GM06990 (cell line): Measurements from ENCODE around the gene SLC66A2.

Source experiments
- DNase-seq: peaks from one replicate; pipeline ENCODE4 v3.0.0-alpha.2; 2011; ENCODE audit not compliant: insufficient read length; ENCODE audit errors: extremely low read depth
- H3K27me3 ChIP-seq: replicated peaks from 2 replicates; pipeline ENCODE4 v1.6.0; 2011; ENCODE audit warnings: low read length; ENCODE audit not compliant: control insufficient read depth, insufficient read depth
- H3K36me3 ChIP-seq: 2 replicates; pipeline ENCODE4 v1.5.1; 2011; ENCODE audit warnings: low read length; ENCODE audit not compliant: control insufficient read depth, insufficient read depth
- H3K4me3 ChIP-seq: replicated peaks from 2 replicates; pipeline ENCODE4 v1.5.1; 2011; ENCODE audit warnings: low read depth, mild to moderate bottlenecking, control low read depth, low read length
- TF ChIP-seq, protein P1 (sequence below): IDR thresholded peaks from 2 replicates; pipeline ENCODE4 v1.5.1; 2011; ENCODE audit warnings: low read length, control low read depth, mild to moderate bottlenecking, inconsistent platforms; ENCODE audit not compliant: insufficient read depth, poor library complexity, severe bottlenecking

The SLC66A2 gene

GRCh38 chr18:79864006-79864725 lies 87.3 kb downstream of the SLC66A2 start:
- Histone ChIP-seq H3K27me3 (no peaks in the 10 kb centered on the region), H3K36me3 (no peaks in the 10 kb centered on the region), H3K4me3 (no peak overlapping the region)
- TF ChIP-seq, protein P1, sequence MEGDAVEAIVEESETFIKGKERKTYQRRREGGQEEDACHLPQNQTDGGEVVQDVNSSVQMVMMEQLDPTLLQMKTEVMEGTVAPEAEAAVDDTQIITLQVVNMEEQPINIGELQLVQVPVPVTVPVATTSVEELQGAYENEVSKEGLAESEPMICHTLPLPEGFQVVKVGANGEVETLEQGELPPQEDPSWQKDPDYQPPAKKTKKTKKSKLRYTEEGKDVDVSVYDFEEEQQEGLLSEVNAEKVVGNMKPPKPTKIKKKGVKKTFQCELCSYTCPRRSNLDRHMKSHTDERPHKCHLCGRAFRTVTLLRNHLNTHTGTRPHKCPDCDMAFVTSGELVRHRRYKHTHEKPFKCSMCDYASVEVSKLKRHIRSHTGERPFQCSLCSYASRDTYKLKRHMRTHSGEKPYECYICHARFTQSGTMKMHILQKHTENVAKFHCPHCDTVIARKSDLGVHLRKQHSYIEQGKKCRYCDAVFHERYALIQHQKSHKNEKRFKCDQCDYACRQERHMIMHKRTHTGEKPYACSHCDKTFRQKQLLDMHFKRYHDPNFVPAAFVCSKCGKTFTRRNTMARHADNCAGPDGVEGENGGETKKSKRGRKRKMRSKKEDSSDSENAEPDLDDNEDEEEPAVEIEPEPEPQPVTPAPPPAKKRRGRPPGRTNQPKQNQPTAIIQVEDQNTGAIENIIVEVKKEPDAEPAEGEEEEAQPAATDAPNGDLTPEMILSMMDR: no peak
- no peak for DNase-seq

DNA sequence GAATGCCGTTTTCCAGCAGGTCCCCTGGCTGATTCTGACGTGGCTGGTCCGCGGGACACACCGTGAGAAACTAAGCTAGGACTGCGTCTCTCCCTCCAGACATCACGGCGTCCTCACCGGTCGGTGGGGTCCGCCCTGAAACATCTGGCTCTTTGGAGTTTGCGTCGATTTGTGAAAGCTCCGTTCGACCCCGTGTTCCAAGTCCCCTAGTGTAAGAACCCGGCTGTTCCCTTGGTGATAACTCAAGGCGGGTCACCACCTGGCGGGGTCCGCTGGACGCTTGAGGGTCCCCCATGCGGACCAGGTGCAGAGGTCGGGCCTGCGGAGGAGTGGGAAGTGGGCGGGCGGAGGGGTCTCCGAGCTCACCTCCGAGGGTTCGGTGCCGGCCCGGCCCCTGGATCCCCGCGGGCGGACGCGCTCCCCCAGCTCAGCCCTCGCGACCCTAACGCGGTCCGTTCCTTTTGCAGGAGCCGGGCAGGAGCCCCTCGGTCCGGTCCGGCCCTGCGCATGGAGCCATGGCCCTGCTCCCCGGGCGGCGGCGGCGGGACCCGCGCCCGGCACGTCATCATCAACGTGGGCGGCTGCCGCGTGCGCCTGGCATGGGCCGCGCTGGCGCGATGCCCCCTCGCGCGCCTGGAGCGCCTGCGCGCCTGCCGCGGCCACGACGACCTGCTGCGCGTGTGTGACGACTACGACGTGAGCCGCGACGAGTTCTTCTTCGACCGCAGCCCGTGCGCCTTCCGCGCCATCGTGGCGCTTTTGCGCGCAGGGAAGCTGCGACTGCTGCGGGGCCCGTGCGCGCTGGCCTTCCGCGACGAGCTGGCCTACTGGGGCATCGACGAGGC lies 88.1 kb downstream of the SLC66A2 start:
- no peak overlapping the region for H3K4me3 ChIP-seq
- TF ChIP-seq, protein P1: no peak
- H3K36me3 ChIP-seq: no peaks in the 10 kb centered on the region
- no peak for DNase-seq
- no peaks in the 10 kb centered on the region for H3K27me3 ChIP-seq

GRCh38 chr18:79862562-79862961 lies 88.9 kb downstream of the SLC66A2 start:
- TF ChIP-seq, protein P1: no peak
- Histone ChIP-seq H3K4me3 (no peak overlapping the region), H3K36me3 (no peaks in the 10 kb centered on the region), H3K27me3 (no peaks in the 10 kb centered on the region)
- no peak for DNase-seq

DNA sequence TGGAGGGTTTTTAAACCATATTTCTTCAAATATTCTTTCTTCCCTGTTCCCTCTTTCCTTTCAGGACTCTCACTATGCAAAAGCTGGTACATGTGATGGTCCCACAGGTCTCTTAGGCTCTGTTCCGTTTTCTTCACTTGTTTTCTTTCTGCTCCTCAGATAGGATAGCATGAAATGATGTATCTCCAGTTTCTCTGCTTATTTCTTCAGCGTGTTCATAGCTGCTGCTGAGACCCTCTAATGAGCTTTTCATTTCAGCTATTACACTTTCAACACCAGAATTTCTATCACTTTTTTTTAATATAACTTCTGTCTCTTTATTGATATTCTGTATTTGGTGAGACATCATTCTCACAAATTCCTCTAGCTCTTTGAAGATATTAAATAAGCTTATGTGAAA lies 89.8 kb downstream of the SLC66A2 start:
- TF ChIP-seq, protein P1: no peak
- DNase-seq: no peak
- Histone ChIP-seq H3K27me3 (no peaks in the 10 kb centered on the region), H3K4me3 (no peak overlapping the region), H3K36me3 (no peaks in the 10 kb centered on the region)

GRCh38 chr18:79859314-79859713 lies 92.1 kb downstream of the SLC66A2 start:
- no peak for DNase-seq
- Histone ChIP-seq H3K36me3 (no peaks in the 10 kb centered on the region), H3K4me3 (no peak overlapping the region), H3K27me3 (no peaks in the 10 kb centered on the region)
- TF ChIP-seq, protein P1: no peak
